ENCODE results near the gene NPHP1.

DNA sequence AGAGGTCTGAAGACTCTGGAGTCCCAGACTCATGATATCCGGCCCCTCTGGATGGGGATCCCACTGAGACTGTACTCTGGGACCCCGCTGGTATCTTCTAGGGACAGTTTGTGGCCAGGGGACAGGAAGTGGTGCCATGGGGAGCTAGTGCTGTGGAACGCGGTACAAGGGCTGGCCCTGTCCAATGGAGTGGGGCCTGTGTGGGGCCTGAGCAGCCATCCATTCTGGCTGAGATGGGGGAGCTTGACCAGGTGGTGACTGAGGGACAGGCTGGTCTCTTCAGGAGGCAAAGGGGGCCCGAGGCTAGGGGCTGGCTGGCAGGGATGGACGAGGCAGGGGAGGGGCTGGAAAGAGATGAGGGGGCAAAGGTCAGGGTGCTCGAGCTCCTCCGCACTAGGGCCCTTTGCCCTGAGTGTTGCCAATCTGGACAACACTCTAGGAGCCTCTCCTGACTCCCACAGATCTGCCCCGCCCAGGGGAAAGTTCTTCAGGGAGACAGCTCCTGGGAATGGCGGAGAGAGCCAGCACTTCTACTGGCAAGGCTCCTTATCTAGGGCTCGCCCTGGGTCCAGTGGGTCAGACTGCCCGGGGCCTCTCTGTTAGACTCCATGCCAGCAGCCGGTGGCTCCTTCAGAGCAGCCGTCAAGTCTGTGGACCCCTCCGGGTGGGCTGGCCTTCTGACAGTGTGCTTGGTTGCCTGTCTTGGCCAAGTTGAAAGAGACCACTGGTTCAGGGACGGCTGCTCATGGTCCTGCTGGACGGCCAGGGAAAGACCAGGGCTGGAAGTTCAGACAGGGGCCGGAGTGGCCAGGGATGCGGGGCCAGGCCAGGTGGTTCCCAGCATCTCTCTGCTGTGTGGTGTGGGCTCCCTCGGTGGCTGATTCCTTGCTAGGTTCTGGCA, 101.5 kb downstream of the NPHP1 start:
- TF ChIP-seq, protein P1, sequence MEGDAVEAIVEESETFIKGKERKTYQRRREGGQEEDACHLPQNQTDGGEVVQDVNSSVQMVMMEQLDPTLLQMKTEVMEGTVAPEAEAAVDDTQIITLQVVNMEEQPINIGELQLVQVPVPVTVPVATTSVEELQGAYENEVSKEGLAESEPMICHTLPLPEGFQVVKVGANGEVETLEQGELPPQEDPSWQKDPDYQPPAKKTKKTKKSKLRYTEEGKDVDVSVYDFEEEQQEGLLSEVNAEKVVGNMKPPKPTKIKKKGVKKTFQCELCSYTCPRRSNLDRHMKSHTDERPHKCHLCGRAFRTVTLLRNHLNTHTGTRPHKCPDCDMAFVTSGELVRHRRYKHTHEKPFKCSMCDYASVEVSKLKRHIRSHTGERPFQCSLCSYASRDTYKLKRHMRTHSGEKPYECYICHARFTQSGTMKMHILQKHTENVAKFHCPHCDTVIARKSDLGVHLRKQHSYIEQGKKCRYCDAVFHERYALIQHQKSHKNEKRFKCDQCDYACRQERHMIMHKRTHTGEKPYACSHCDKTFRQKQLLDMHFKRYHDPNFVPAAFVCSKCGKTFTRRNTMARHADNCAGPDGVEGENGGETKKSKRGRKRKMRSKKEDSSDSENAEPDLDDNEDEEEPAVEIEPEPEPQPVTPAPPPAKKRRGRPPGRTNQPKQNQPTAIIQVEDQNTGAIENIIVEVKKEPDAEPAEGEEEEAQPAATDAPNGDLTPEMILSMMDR (IDR thresholded peaks at IDR 0.05): no peak
- TF ChIP-seq POLR2A (IDR thresholded peaks at IDR 0.05): no peak
